Hepatocyte (in vitro differentiated cells): ENCODE results near the gene CD46. TPM values are rescaled to one million over a fixed set of nuclear protein-coding genes. Genes with fewer than 3 reads are reported as not detected.

Experiments used
- DNase-seq: peaks from one replicate; pipeline ENCODE4 v3.0.0-alpha.2; 2016; ENCODE audit warnings: low spot score
- H2AFZ ChIP-seq: fragments of 200-600 bp; sonication (generic); 2 replicates; pipeline ENCODE4 v1.6.0; 2016; ENCODE audit warnings: antibody characterized with exemption, mild to moderate bottlenecking
- H3K27ac ChIP-seq: fragments of 200-600 bp; sonication (generic); 2 replicates; pipeline ENCODE4 v1.5.1; 2016; ENCODE audit warnings: mild to moderate bottlenecking
- H3K27me3 ChIP-seq: fragments of 200-600 bp; sonication (generic); 2 replicates; pipeline ENCODE4 v1.6.1; 2016
- H3K36me3 ChIP-seq: fragments of 200-600 bp; sonication (generic); replicated peaks from 2 replicates; pipeline ENCODE4 v1.5.1; 2016; ENCODE audit warnings: low read depth; ENCODE audit not compliant: insufficient read depth
- H3K4me1 ChIP-seq: fragments of 200-600 bp; sonication (generic); 2 replicates; pipeline ENCODE4 v1.5.1; 2016; ENCODE audit warnings: mild to moderate bottlenecking, moderate library complexity; ENCODE audit not compliant: insufficient read depth
- H3K4me2 ChIP-seq: fragments of 200-600 bp; sonication (generic); 2 replicates; pipeline ENCODE4 v1.6.0; 2016
- H3K4me3 ChIP-seq: fragments of 200-600 bp; sonication (generic); 2 replicates; pipeline ENCODE4 v1.5.1; 2016; ENCODE audit warnings: mild to moderate bottlenecking
- H3K79me2 ChIP-seq: fragments of 200-600 bp; sonication (generic); 2 replicates; pipeline ENCODE4 v1.6.0; 2017; ENCODE audit warnings: mild to moderate bottlenecking
- H3K9me2 ChIP-seq: fragments of 200-600 bp; sonication (generic); replicated peaks from 2 replicates; pipeline ENCODE4 v1.6.0; 2017; ENCODE audit warnings: mild to moderate bottlenecking; ENCODE audit not compliant: insufficient read depth
- H3K9me3 ChIP-seq: fragments of 200-600 bp; sonication (generic); 2 replicates; pipeline ENCODE4 v1.5.1; 2016; ENCODE audit warnings: low read depth, mild to moderate bottlenecking
- H4K20me1 ChIP-seq: fragments of 200-600 bp; sonication (generic); 2 replicates; pipeline ENCODE4 v1.6.0; 2016; ENCODE audit warnings: mild to moderate bottlenecking; ENCODE audit not compliant: insufficient read depth, poor library complexity, severe bottlenecking
- CTCF ChIP-seq: fragments of 200-600 bp; sonication (generic); IDR thresholded peaks from 2 replicates; pipeline ENCODE4 v1.5.1; 2016; ENCODE audit warnings: antibody characterized with exemption, mild to moderate bottlenecking; ENCODE audit not compliant: poor library complexity
- EZH2 ChIP-seq: fragments of 200-600 bp; sonication (generic); IDR thresholded peaks from 2 replicates; pipeline ENCODE4 v1.6.1; 2016; ENCODE audit warnings: antibody characterized with exemption, mild to moderate bottlenecking, borderline replicate concordance
- EZH2phosphoT487 ChIP-seq: fragments of 200-600 bp; sonication (generic); IDR thresholded peaks from one replicate; pipeline ENCODE4 v1.6.1; 2018; ENCODE audit warnings: antibody characterized with exemption, mild to moderate bottlenecking, low read depth, moderate library complexity; ENCODE audit not compliant: unreplicated experiment, severe bottlenecking
- WGBS: methylation state at CpG from one replicate; pipeline ENCODE4 v1.1.6; 2016; ENCODE audit warnings: low lambda C conversion rate; ENCODE audit errors: missing lambda C conversion rate; 5-methylcytosine and 5-hydroxymethylcytosine counted together
- polyA plus RNA-seq: library from polyadenylated mRNA; unstranded; fragments of >200 nt; fragmentation: Nextera tagmentation; extraction: Ambion mirVana; gene quantifications from 2 replicates; pipeline ENCODE4 v1.2.1, GENCODE V29; 2016
- total RNA-seq: library from RNA; depleted of rRNA; stranded (reverse); fragments of >200 nt; gene quantifications from 2 replicates; pipeline ENCODE4 v1.2.3, GENCODE V29; 2014

CD46 gene
- total and polyA plus RNA-seq, 2 experiments from 2014 or later: 176 to 228 TPM

GRCh38 chr1:207811920-207812720 lies 60.3 kb downstream of the CD46 start:
- Histone ChIP-seq H3K9me3 (no peaks in the 10 kb centered on the region), H3K27ac (no peak overlapping the region), H3K4me1 (no peaks in the 10 kb centered on the region), H3K36me3 (no peaks in the 10 kb centered on the region), H3K79me2 (no peaks in the 10 kb centered on the region), H2AFZ (no peak overlapping the region), H4K20me1 (no peaks in the 10 kb centered on the region), H3K9me2 (no peaks in the 10 kb centered on the region), H3K27me3 (no peaks in the 10 kb centered on the region), H3K4me3 (no peak overlapping the region), H3K4me2 (no peak overlapping the region)
- peak; percentile 51 for DNase-seq
- TF ChIP-seq EZH2phosphoT487 (no peak), CTCF (peak; percentile 34)
- 89% methylated on average over 16 of the region's 16 CpGs for WGBS

GRCh38 chr1:207812778-207813511 lies 61.1 kb downstream of the CD46 start:
- H3K4me3 ChIP-seq: no peak overlapping the region
- no peaks in the 10 kb centered on the region for H4K20me1 ChIP-seq
- no peak for TF ChIP-seq CTCF
- no peak for TF ChIP-seq EZH2
- TF ChIP-seq EZH2phosphoT487: no peak
- DNase-seq: no peak
- 92% methylated on average over 10 of the region's 10 CpGs for WGBS
- H3K9me2 ChIP-seq: no peaks in the 10 kb centered on the region
- H3K36me3 ChIP-seq: no peaks in the 10 kb centered on the region
- no peaks in the 10 kb centered on the region for H3K4me1 ChIP-seq
- no peak overlapping the region for H2AFZ ChIP-seq
- no peaks in the 10 kb centered on the region for H3K79me2 ChIP-seq
- H3K27me3 ChIP-seq: no peaks in the 10 kb centered on the region
- no peak overlapping the region for H3K27ac ChIP-seq
- no peaks in the 10 kb centered on the region for H3K9me3 ChIP-seq
- H3K4me2 ChIP-seq: no peak overlapping the region

GRCh38 chr1:207813512-207813881 lies 61.6 kb downstream of the CD46 start:
- DNase-seq: no peak
- Histone ChIP-seq H3K9me2 (no peaks in the 10 kb centered on the region), H3K4me3 (no peak overlapping the region), H3K4me1 (no peaks in the 10 kb centered on the region), H2AFZ (no peak overlapping the region), H4K20me1 (no peaks in the 10 kb centered on the region), H3K9me3 (no peaks in the 10 kb centered on the region), H3K27me3 (no peaks in the 10 kb centered on the region), H3K36me3 (no peaks in the 10 kb centered on the region), H3K4me2 (no peak overlapping the region), H3K27ac (no peak overlapping the region), H3K79me2 (no peaks in the 10 kb centered on the region)
- no peak for TF ChIP-seq EZH2phosphoT487
- TF ChIP-seq CTCF: no peak
- no peak for TF ChIP-seq EZH2
- WGBS: 77% methylated on average over 3 of the region's 3 CpGs
